SU-DHL-6 (cell line): ENCODE results near the gene TMEM271.

ENCODE experiments used
- H2AFZ ChIP-seq: fragments of 200-600 bp; sonication (generic); 2 replicates; pipeline ENCODE4 v1.6.1; 2014; ENCODE audit warnings: low read depth, mild to moderate bottlenecking, moderate library complexity, mixed read lengths, antibody characterized with exemption, low read length; ENCODE audit not compliant: severe bottlenecking
- H3F3A ChIP-seq: fragments of 200-600 bp; shearing (Covaris generic); 2 replicates; pipeline ENCODE4 v1.6.0; 2016; ENCODE audit warnings: antibody characterized with exemption, mild to moderate bottlenecking; ENCODE audit not compliant: insufficient read depth
- H3K27ac ChIP-seq: fragments of 200-600 bp; sonication (generic); 2 replicates; pipeline ENCODE4 v1.5.1; 2016; ENCODE audit warnings: low read depth, mild to moderate bottlenecking, low read length, moderate library complexity, mixed read lengths
- H3K27me3 ChIP-seq: fragments of 200-600 bp; sonication (generic), shearing (Covaris generic); 2 replicates; pipeline ENCODE4 v1.6.0; 2014; ENCODE audit warnings: mild to moderate bottlenecking, low read length
- H3K36me3 ChIP-seq: fragments of 200-600 bp; sonication (generic); 2 replicates; pipeline ENCODE4 v1.6.1; 2014; ENCODE audit warnings: mild to moderate bottlenecking, low read length, mixed read lengths
- H3K4me2 ChIP-seq: fragments of 300-600, 200-600 bp; shearing (Covaris generic), sonication (generic); 2 replicates; pipeline ENCODE4 v1.6.0; 2014; ENCODE audit warnings: low read length, low read depth, mild to moderate bottlenecking; ENCODE audit not compliant: poor library complexity, severe bottlenecking
- H3K4me3 ChIP-seq: fragments of 200-600 bp; sonication (generic); 2 replicates; pipeline ENCODE4 v1.5.1; 2014; ENCODE audit warnings: antibody characterized with exemption, low read length, mild to moderate bottlenecking, mixed read lengths; ENCODE audit not compliant: insufficient read depth, poor library complexity, severe bottlenecking
- H3K79me2 ChIP-seq: fragments of 200-600 bp; sonication (generic); 2 replicates; pipeline ENCODE4 v1.6.1; 2014; ENCODE audit warnings: mild to moderate bottlenecking, low read length, moderate library complexity; ENCODE audit not compliant: insufficient read depth
- H3K9ac ChIP-seq: fragments of 200-600 bp; sonication (generic); 2 replicates; pipeline ENCODE4 v1.7.0; 2014; ENCODE audit warnings: mild to moderate bottlenecking, low read length
- H3K9me2 ChIP-seq: fragments of 200-600 bp; sonication (generic); replicated peaks from 2 replicates; pipeline ENCODE4 v1.6.1; 2014; ENCODE audit warnings: low read length; ENCODE audit not compliant: insufficient read depth
- H3K9me3 ChIP-seq: fragments of 200-600 bp; sonication (generic); 2 replicates; pipeline ENCODE4 v1.6.1; 2014; ENCODE audit warnings: low read length, mixed read lengths; ENCODE audit not compliant: insufficient read depth
- H4K20me1 ChIP-seq: fragments of 200-600 bp; sonication (generic); 2 replicates; pipeline ENCODE4 v1.6.1; 2014; ENCODE audit warnings: low read depth, mild to moderate bottlenecking, antibody characterized with exemption, low read length, moderate library complexity, mixed read lengths
- CTCF ChIP-seq: fragments of 200-600 bp; sonication (generic); IDR thresholded peaks from one replicate; pipeline ENCODE4 v1.5.1; 2017; ENCODE audit warnings: antibody characterized with exemption, mild to moderate bottlenecking, low read length, moderate library complexity; ENCODE audit not compliant: insufficient read depth, poor library complexity, severe bottlenecking
- EZH2phosphoT487 ChIP-seq: fragments of 200-600 bp; sonication (generic), shearing (Covaris generic); conservative IDR thresholded peaks from 2 replicates; pipeline ENCODE4 v1.6.1; 2018; ENCODE audit warnings: mild to moderate bottlenecking, antibody characterized with exemption, low read length, moderate library complexity, mixed read lengths

The TMEM271 gene

GRCh38 chr4:583820-584219, 7.7 kb upstream of the TMEM271 start:
- Histone ChIP-seq H3K9me2 (no peaks in the 10 kb centered on the region), H3K36me3 (no peaks in the 10 kb centered on the region), H3K27me3 (no peaks in the 10 kb centered on the region), H3K9me3 (peaks cover 9% of the 10 kb centered on the region; the same call in 1 of the 2 replicates), H3K79me2 (no peaks in the 10 kb centered on the region), H3K27ac (no peak overlapping the region), H3K9ac (no peak overlapping the region), H2AFZ (no peak overlapping the region), H3K4me2 (no peak overlapping the region), H3F3A (no peaks in the 10 kb centered on the region), H3K4me3 (no peak overlapping the region), H4K20me1 (no peaks in the 10 kb centered on the region)
- TF ChIP-seq EZH2phosphoT487 (no peak), CTCF (no peak)

DNA sequence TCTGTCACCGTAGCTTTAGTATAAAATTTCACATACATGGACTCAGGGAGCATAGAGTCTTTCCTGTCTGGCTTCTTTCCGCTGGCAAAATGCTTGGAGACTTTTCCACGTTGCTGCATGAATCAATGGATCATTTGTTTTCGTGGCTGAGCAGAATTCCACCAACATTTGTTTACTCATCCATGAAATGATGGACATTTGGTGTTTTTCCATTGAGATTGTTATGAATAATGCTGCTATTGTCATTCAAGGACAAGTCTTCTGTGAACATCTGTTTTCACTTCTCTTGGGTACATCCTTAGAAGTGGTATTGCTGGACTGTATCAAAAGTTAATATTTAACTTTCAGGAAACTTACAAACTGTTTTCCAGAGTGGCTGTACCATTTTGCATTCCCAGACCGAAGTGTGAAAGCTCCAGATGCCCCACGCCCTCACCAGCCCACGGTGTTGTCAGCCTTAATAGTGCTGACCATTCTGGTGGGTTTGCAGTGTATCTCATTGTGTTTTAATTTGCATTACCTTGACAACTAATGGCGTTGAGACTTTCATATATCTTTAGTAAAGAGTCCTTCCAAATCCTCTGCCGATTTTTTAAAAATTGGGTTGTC, 5.8 kb upstream of the TMEM271 start:
- Histone ChIP-seq H3K4me2 (no peak overlapping the region), H2AFZ (no peak overlapping the region), H4K20me1 (no peaks in the 10 kb centered on the region), H3K9me3 (peaks cover 9% of the 10 kb centered on the region; the same call in 1 of the 2 replicates), H3K79me2 (no peaks in the 10 kb centered on the region), H3K36me3 (no peaks in the 10 kb centered on the region), H3K9me2 (no peaks in the 10 kb centered on the region), H3K27ac (no peak overlapping the region), H3F3A (no peaks in the 10 kb centered on the region), H3K4me3 (no peak overlapping the region), H3K9ac (no peak overlapping the region), H3K27me3 (no peaks in the 10 kb centered on the region)
- TF ChIP-seq CTCF (no peak), EZH2phosphoT487 (no peak)

- H3K4me3 ChIP-seq, result no peak overlapping the region
- H2AFZ ChIP-seq, result no peak overlapping the region
- H3F3A ChIP-seq, result no peaks in the 10 kb centered on the region
- H3K4me2 ChIP-seq, result no peak overlapping the region
- H3K9me2 ChIP-seq, result no peaks in the 10 kb centered on the region
- H3K27me3 ChIP-seq, result no peaks in the 10 kb centered on the region
- no peaks in the 10 kb centered on the region for H3K36me3 ChIP-seq
- no peaks in the 10 kb centered on the region for H4K20me1 ChIP-seq
- no peak for TF ChIP-seq EZH2phosphoT487
- no peak for TF ChIP-seq CTCF
- H3K9ac ChIP-seq, result no peak overlapping the region
- H3K79me2 ChIP-seq, result no peaks in the 10 kb centered on the region
- no peak overlapping the region for H3K27ac ChIP-seq
- peaks cover 9% of the 10 kb centered on the region; the same call in 1 of the 2 replicates for H3K9me3 ChIP-seq
These were observed 5.1 kb upstream of the TMEM271 start for GRCh38 chr4:581181-581580.
